Lower leg skin (tissue), 4 donors: ENCODE measurements around the gene DDR1. TPM values are rescaled to one million over a fixed set of nuclear protein-coding genes. Genes with fewer than 3 reads are reported as not detected.
A peak's percentile ranks its signal among the peaks of the same experiment; 100 is the strongest.

Experiments used
- DNase-seq, 2 donors: peaks; one replicate each; pipeline ENCODE4 v3.0.0-alpha.2; 2019; ENCODE audit warnings: low spot score in 2 of 2
- H3K4me3 ChIP-seq: fragments of 200-600 bp; sonication (generic); 2 replicates; pipeline ENCODE4 v1.5.1; 2017; ENCODE audit warnings: mild to moderate bottlenecking, low read depth; ENCODE audit not compliant: poor library complexity, severe bottlenecking
- CTCF ChIP-seq, 3 donors: fragments of 450-650 bp; IDR thresholded peaks; one replicate each; pipeline ENCODE4 v1.5.1; 2016; ENCODE audit warnings: antibody characterized with exemption in 3 of 3, mild to moderate bottlenecking in 3 of 3, moderate library complexity in 2 of 3
- POLR2A ChIP-seq, 2 donors: fragments of 450-650 bp; IDR thresholded peaks; one replicate each; pipeline ENCODE4 v1.6.1; 2016 to 2017; ENCODE audit warnings: antibody characterized with exemption in 2 of 2, mild to moderate bottlenecking in 1 of 2, moderate library complexity in 1 of 2
- WGBS, 2 donors: methylation state at CpG; one replicate each; pipeline ENCODE4 v1.1.5; 2018; 5-methylcytosine and 5-hydroxymethylcytosine counted together
- intact Hi-C: fragments of 100-400 bp; cut with DNase I; formaldehyde crosslinking; loops from one replicate; pipeline ENCODE4 v1.15.0; 2023; ENCODE audit warnings: low total_unique reads
- total RNA-seq, 4 donors: library from RNA; depleted of rRNA; stranded (reverse); fragments of >200 nt; gene quantifications; one replicate each; pipeline ENCODE4 v1.1.0, GENCODE V29; 2016

Gene DDR1
- total RNA-seq, 4 donors from 2014 or later, result 140 to 221 (median 194) TPM

- 12 to 20% methylated on average over 12 to 20 of the region's 59 CpGs for WGBS, 2 donors
- TF ChIP-seq CTCF (IDR thresholded peaks at IDR 0.05) (no peak), POLR2A (IDR thresholded peaks at IDR 0.05) (no peak)
- H3K4me3 ChIP-seq, result peak overlapping the region; percentile 67
- intact Hi-C loops, result no loop called here
- DNase-seq, result peak; percentile 54 to 90
Measured at GRCh38 chr6:30884521-30885480, 482 bp downstream of the DDR1 start.

DNA sequence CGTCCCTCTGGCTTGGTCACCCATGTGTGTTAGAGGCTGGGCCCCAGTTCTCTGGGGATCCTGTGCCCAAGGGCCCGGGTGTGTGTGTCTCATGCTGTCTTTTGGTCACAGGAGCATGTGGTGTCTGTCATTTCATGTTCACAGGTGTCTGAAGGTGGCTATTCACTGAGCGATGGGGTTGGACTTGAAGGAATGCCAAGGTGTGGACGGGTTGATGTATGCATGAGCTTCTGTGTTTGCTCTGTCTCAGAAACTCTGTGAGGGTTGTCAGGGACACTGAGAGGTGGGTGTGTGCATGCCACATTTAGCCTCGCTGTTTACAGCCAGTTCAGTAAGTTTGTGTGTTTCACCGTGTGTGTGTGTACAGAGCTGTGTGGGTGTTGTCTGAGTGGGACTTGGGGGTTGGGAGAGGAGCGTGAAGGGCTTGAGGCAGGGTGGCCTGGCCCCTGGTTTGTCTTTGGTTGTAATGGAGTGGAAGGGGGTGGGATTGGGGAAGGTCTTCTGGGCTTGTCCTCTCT lies 1.2 kb downstream of the DDR1 start:
- H3K4me3 ChIP-seq, result peak overlapping the region; percentile 67
- 21% methylated on average over 7 of the region's 7 CpGs for WGBS, 2 donors
- peak; percentile 76 to 88 for DNase-seq
- intact Hi-C loops, result no loop called here
- TF ChIP-seq POLR2A (IDR thresholded peaks at IDR 0.05) (no peak), CTCF (IDR thresholded peaks at IDR 0.05) (no peak)

DNA sequence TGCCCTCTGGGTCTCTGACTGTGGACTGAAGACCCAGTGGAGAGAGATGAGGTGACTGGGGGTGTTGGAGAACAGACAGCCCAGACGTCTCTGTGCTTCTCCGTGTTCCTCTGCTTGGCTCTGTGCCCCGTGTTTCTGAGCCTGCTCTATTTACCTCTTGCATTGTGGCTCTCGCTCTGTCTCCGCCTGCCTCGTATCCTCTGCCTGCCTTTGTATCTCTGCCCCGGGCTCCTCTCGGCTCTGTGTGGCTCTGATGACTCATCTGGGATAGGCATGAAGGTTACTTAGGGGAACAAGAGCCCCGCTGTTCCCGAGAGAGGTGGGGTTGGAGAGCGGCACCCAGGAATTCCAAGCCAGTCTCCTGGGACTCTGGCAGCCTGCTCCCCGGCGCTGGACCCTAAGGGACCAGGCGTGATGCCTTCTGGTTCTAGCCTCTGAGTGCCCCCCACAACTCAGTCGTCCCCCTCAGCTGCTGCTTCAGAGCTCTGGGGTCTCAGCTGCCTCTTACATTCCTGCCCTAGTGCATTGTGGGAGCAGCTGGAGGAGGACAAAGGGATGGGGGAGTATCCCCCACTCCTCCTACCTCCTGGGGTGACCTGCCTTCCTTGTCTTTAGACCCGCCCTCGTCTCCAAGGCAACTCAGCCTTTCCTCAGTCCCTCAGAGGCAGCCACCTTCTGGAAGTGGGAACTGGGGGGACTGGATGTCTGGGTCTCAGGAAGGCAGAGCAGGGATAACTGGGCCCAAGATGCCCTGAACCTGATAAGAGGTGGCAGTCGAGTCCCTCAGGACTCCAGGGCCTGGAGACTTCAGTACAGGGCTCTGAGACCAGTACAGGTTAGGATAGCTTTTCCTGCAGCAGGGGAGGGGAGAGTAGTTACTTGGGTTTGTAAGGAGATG lies 1.9 kb downstream of the DDR1 start:
- intact Hi-C loops, result no loop called here
- TF ChIP-seq POLR2A (IDR thresholded peaks at IDR 0.05) (no peak), CTCF (IDR thresholded peaks at IDR 0.05) (no peak)
- 23% methylated on average over 17 to 18 of the region's 18 CpGs for whole genome bisulfite sequencing, 2 donors

DNA sequence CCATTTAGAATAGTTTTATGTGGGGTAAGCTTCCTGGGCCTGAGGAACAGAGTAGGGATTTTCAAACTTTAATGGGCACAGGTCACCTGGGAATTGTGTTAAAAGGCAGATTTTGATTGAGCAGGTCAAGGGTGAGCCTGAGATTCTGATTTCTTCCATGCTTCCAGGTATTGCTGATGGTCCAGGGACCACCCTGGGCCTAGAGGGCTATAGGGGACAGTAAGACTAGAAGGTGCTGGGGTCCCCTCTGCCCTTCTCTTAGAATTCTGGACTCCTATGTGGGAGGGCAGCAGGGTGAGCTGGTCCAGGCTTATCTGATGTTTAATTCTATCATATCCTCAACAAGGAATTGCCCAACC lies 2.6 kb downstream of the DDR1 start:
- DNase-seq, result peak in 1 of 2 donors; percentile 46
- no peak overlapping the region for H3K4me3 ChIP-seq
- intact Hi-C loops, result no loop called here
- TF ChIP-seq CTCF (IDR thresholded peaks at IDR 0.05) (no peak), POLR2A (IDR thresholded peaks at IDR 0.05) (no peak)

More for the DNA sequence above, 1.9 kb downstream of the DDR1 start:
- H3K4me3 ChIP-seq, result no peak overlapping the region
- DNase-seq, result peak; percentile 83 to 95

GRCh38 chr6:30887901-30888815 lies 3.8 kb downstream of the DDR1 start:
- no peak for DNase-seq
- WGBS, 2 donors, result 25 to 44% methylated on average over 6 of the region's 6 CpGs
- intact Hi-C loops, result no loop called here
- H3K4me3 ChIP-seq, result no peak overlapping the region
- no peak for TF ChIP-seq POLR2A (IDR thresholded peaks at IDR 0.05)
- TF ChIP-seq CTCF (IDR thresholded peaks at IDR 0.05), result no peak
